Measurements from ENCODE around the gene SZRD1.

DNA sequence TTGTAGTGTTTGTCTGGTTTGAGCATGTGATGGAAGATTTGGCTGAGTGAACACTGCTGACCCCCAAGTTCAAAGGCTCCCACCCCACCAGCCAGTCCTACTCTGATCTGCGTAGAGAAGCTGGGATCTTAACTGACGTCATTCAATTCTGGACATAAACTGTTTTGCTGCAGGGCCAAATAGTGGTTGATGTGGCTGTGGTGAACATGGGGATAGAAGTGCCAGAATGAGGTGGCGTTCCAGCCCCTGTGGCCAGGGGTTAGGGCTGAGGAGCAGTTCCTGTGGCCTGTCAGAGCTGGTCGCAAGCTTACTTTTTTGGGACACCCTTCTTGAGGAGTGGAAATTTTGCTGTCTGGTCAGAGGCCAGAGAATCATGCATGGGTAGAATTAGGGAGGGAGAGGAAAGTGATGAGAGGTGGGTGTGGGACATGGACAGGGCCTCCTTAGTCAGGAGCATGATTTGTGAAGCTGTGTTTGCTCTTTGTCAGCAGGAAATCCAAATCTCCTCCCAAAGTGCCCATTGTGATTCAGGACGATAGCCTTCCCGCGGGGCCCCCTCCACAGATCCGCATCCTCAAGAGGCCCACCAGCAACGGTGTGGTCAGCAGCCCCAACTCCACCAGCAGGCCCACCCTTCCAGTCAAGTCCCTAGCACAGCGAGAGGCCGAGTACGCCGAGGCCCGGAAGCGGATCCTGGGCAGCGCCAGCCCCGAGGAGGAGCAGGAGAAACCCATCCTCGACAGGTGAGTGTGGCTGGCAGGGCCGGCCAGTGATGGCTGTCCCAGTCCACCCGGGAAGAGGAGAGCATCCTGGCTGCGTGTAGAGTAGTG lies 25.9 kb downstream of the SZRD1 start:
- TF ChIP-seq, protein P1, sequence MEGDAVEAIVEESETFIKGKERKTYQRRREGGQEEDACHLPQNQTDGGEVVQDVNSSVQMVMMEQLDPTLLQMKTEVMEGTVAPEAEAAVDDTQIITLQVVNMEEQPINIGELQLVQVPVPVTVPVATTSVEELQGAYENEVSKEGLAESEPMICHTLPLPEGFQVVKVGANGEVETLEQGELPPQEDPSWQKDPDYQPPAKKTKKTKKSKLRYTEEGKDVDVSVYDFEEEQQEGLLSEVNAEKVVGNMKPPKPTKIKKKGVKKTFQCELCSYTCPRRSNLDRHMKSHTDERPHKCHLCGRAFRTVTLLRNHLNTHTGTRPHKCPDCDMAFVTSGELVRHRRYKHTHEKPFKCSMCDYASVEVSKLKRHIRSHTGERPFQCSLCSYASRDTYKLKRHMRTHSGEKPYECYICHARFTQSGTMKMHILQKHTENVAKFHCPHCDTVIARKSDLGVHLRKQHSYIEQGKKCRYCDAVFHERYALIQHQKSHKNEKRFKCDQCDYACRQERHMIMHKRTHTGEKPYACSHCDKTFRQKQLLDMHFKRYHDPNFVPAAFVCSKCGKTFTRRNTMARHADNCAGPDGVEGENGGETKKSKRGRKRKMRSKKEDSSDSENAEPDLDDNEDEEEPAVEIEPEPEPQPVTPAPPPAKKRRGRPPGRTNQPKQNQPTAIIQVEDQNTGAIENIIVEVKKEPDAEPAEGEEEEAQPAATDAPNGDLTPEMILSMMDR (IDR thresholded peaks at IDR 0.05): no peak
- TF ChIP-seq EP300 (IDR thresholded peaks at IDR 0.05): no peak
- no peak for TF ChIP-seq POLR2A (IDR thresholded peaks at IDR 0.05)
